ENCODE measurements around the gene PPP1CA.

- peak; percentile 37 for TF ChIP-seq CTCF (IDR thresholded peaks at IDR 0.05; ENCODE audit: insufficient read depth, low read depth, low read length)
- no peak for TF ChIP-seq EZH2 (IDR thresholded peaks at IDR 0.05; ENCODE audit: insufficient read depth, low read length)
Observed at GRCh38 chr11:67371189-67371910, 30.3 kb downstream of the PPP1CA start.
